Measurements from ENCODE around the gene GANAB. TPM values are rescaled to one million over a fixed set of nuclear protein-coding genes. Genes with fewer than 3 reads are reported as not detected.
"Not testable (repeated sequence)": the region's sequence is repeated elsewhere in the genome, so short reads cannot be mapped to it uniquely, and the experiment has no call there.

Gene GANAB
- total RNA-seq, 1 donor from 2014 or later = 271 TPM

- peaks cover 1% of the 10 kb centered on the region for H3K36me3 ChIP-seq (ENCODE audit: control insufficient read depth, insufficient read depth, low read length)
- peak within 1 kb of the TSS; percentile 77 for H3K4me3 ChIP-seq (ENCODE audit: low read depth, low read length)
- H3K27me3 ChIP-seq (ENCODE audit: control insufficient read depth, insufficient read depth, low read length) = no peaks in the 10 kb centered on the region
- DNase-seq (ENCODE audit: low read depth) = no peak
- TF ChIP-seq CTCF (IDR thresholded peaks at IDR 0.05; ENCODE audit: insufficient read depth, low read length, poor library complexity, severe bottlenecking) = no peak
These were observed 18.7 kb upstream of the GANAB start, which contains the start of the genes C11orf98 and CSKMT for GRCh38 chr11:62665075-62665598. Gene C11orf98 (minus strand): TSS chr11:62665210. CDS start chr11:62665169, 41 bp downstream. Gene CSKMT (plus strand): TSS chr11:62665312. CDS start chr11:62665880, 568 bp downstream.

GRCh38 chr11:62664405-62665074 is 18.1 kb upstream of the GANAB start:
- H3K27me3 ChIP-seq (ENCODE audit: control insufficient read depth, insufficient read depth, low read length) = no peaks in the 10 kb centered on the region
- no peak for TF ChIP-seq CTCF (IDR thresholded peaks at IDR 0.05; ENCODE audit: insufficient read depth, low read length, poor library complexity, severe bottlenecking)
- H3K4me3 ChIP-seq (ENCODE audit: low read depth, low read length) = peak overlapping the region; percentile 77
- peaks cover 1% of the 10 kb centered on the region for H3K36me3 ChIP-seq (ENCODE audit: control insufficient read depth, insufficient read depth, low read length)
- DNase-seq (ENCODE audit: low read depth) = no peak

GRCh38 chr11:62656796-62657429 is 10.5 kb upstream of the GANAB start:
- no peaks in the 10 kb centered on the region for H3K27me3 ChIP-seq (ENCODE audit: control insufficient read depth, insufficient read depth, low read length)
- H3K36me3 ChIP-seq (ENCODE audit: control insufficient read depth, insufficient read depth, low read length) = no peaks in the 10 kb centered on the region
- TF ChIP-seq CTCF (IDR thresholded peaks at IDR 0.05; ENCODE audit: insufficient read depth, low read length, poor library complexity, severe bottlenecking) = no peak
- no peak for DNase-seq (ENCODE audit: low read depth)
- H3K4me3 ChIP-seq (ENCODE audit: low read depth, low read length) = no peak overlapping the region

- Histone ChIP-seq H3K36me3 (ENCODE audit: control insufficient read depth, insufficient read depth, low read length) (no peaks in the 10 kb centered on the region), H3K27me3 (ENCODE audit: control insufficient read depth, insufficient read depth, low read length) (no peaks in the 10 kb centered on the region), H3K4me3 (ENCODE audit: low read depth, low read length) (no peak overlapping the region)
- TF ChIP-seq CTCF (IDR thresholded peaks at IDR 0.05; ENCODE audit: insufficient read depth, low read length, poor library complexity, severe bottlenecking) = no peak
- DNase-seq (ENCODE audit: low read depth) = no peak
These were observed 7.9 kb upstream of the GANAB start for GRCh38 chr11:62654297-62654696.

GRCh38 chr11:62652161-62653006 is 6.0 kb upstream of the GANAB start:
- peak overlapping the region; percentile 85 for H3K4me3 ChIP-seq (ENCODE audit: low read depth, low read length)
- no peaks in the 10 kb centered on the region for H3K27me3 ChIP-seq (ENCODE audit: control insufficient read depth, insufficient read depth, low read length)
- no peak for TF ChIP-seq CTCF (IDR thresholded peaks at IDR 0.05; ENCODE audit: insufficient read depth, low read length, poor library complexity, severe bottlenecking)
- DNase-seq (ENCODE audit: low read depth) = no peak
- peaks cover 1% of the 10 kb centered on the region for H3K36me3 ChIP-seq (ENCODE audit: control insufficient read depth, insufficient read depth, low read length)

- not testable (repeated sequence) for H3K4me3 ChIP-seq (ENCODE audit: low read depth, low read length); H3K36me3 ChIP-seq (ENCODE audit: control insufficient read depth, insufficient read depth, low read length); DNase-seq (ENCODE audit: low read depth); H3K27me3 ChIP-seq (ENCODE audit: control insufficient read depth, insufficient read depth, low read length)
These were observed 3.9 kb upstream of the GANAB start for GRCh38 chr11:62650283-62650682.

All from kidney epithelial cell (primary cell).